Esophagus squamous epithelium (tissue), 5 donors: Measurements from ENCODE around the gene NRAP. TPM values are rescaled to one million over a fixed set of nuclear protein-coding genes. Genes with fewer than 3 reads are reported as not detected.

ENCODE experiments used
- DNase-seq: peaks from one replicate; lab custom pipeline; 2025; lab: John Stamatoyannopoulos, UW
- H3K27ac ChIP-seq, 4 donors: fragments of 200-600 bp; sonication (generic); one replicate each; pipeline ENCODE4 v1.5.1; 2016 to 2019; ENCODE audit warnings: mild to moderate bottlenecking in 1 of 4
- H3K27me3 ChIP-seq, 4 donors: fragments of 200-600 bp; sonication (generic); 1 replicate in 3 of 4; 2 replicates in 1 of 4; pipeline versions ENCODE4 v1.5.1 to v1.6.0; 2017 to 2021; ENCODE audit warnings: antibody characterized with exemption in 1 of 4
- H3K36me3 ChIP-seq, 3 donors: fragments of 200-600 bp; sonication (generic); one replicate each; pipeline ENCODE4 v1.5.1; 2016 to 2019
- H3K4me1 ChIP-seq, 3 donors: fragments of 200-600 bp; sonication (generic); one replicate each; pipeline ENCODE4 v1.5.1; 2017 to 2019
- H3K4me3 ChIP-seq, 4 donors: fragments of 200-600 bp; sonication (generic); 1 replicate in 3 of 4; 2 replicates in 1 of 4; pipeline ENCODE4 v1.5.1; 2016 to 2019; ENCODE audit warnings: mild to moderate bottlenecking in 2 of 4, moderate library complexity in 1 of 4
- H3K9me3 ChIP-seq, 3 donors: fragments of 200-600 bp; sonication (generic); one replicate each; pipeline ENCODE4 v1.5.1; 2016 to 2019
- POLR2A ChIP-seq, 4 donors: fragments of 450-650 bp; IDR thresholded peaks; one replicate each; pipeline ENCODE4 v1.6.1; 2017; ENCODE audit warnings: antibody characterized with exemption in 4 of 4, mild to moderate bottlenecking in 4 of 4, moderate library complexity in 3 of 4
- WGBS, 2 donors: methylation state at CpG; one replicate each; pipeline ENCODE4 v1.1.5; 2018; 5-methylcytosine and 5-hydroxymethylcytosine counted together
- intact Hi-C: fragments of 100-400 bp; cut with DNase I; formaldehyde crosslinking; loops from one replicate; pipeline ENCODE4 v1.15.0; 2022
- total RNA-seq, 4 donors: library from RNA; depleted of rRNA; stranded (reverse); fragments of >200 nt; gene quantifications; one replicate each; pipeline ENCODE4 v1.1.0, GENCODE V29; 2016
- TF ChIP-seq, protein P1 (sequence below), 6 experiments: fragments of 450-650 bp in 4 of 6; fragments of 200-600 bp in 2 of 6; sonication (generic) in 2 of 6; IDR thresholded peaks; one replicate each; pipeline ENCODE4 v1.5.1; 2016 to 2019; ENCODE audit warnings: antibody characterized with exemption in 6 of 6, mild to moderate bottlenecking in 4 of 6, moderate library complexity in 4 of 6
- donor health status: DM: yes; HTN: yes; CAD: no.

The NRAP gene
- total RNA-seq, 4 donors from 2014 or later = 0.08 TPM; not detected in 3

DNA sequence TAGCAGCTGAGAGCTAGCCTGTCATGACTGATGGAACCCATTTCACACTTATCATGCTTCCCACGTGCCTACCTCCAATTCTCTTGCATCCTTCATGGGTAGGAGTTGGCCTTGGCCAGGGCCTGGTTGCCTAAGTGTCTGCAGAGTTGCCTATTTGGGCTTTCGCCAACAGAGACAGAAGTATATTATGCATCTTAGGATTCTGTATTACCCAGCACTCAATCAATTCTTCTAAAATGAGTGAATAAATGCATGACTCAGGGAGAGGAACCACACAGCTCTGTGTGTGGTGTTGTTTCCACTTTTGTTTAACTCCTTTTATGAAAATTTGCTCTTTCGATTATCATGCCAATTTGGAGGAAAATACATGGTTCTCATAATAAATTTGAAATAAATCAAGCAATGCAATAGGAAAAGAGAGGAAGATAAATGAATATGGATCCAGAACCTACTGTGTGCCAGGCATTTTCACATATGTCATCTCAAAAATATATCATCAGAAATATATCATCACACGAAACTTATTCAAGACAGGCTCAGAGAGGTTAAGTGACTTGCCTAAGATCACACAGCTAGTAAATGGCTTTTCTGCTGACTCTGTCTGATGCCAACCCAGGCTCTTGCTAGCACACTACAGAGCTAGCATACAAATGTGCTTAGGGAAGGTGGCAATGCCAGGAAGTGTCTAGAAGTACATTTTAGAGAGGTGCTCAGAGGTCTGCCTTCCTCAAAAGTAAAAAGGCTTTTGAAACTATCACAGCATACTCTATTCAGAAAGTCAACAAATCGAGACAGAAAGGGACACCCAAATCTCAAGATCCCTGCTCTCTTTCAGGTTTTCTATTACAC is 120.5 kb downstream of the NRAP start:
- H3K27ac ChIP-seq = no peak overlapping the region
- TF ChIP-seq, protein P1, sequence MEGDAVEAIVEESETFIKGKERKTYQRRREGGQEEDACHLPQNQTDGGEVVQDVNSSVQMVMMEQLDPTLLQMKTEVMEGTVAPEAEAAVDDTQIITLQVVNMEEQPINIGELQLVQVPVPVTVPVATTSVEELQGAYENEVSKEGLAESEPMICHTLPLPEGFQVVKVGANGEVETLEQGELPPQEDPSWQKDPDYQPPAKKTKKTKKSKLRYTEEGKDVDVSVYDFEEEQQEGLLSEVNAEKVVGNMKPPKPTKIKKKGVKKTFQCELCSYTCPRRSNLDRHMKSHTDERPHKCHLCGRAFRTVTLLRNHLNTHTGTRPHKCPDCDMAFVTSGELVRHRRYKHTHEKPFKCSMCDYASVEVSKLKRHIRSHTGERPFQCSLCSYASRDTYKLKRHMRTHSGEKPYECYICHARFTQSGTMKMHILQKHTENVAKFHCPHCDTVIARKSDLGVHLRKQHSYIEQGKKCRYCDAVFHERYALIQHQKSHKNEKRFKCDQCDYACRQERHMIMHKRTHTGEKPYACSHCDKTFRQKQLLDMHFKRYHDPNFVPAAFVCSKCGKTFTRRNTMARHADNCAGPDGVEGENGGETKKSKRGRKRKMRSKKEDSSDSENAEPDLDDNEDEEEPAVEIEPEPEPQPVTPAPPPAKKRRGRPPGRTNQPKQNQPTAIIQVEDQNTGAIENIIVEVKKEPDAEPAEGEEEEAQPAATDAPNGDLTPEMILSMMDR (IDR thresholded peaks at IDR 0.05) = no peak
- TF ChIP-seq POLR2A (IDR thresholded peaks at IDR 0.05) = no peak
- WGBS, 2 donors = 69 to 77% methylated on average over 5 of the region's 5 CpGs

DNA sequence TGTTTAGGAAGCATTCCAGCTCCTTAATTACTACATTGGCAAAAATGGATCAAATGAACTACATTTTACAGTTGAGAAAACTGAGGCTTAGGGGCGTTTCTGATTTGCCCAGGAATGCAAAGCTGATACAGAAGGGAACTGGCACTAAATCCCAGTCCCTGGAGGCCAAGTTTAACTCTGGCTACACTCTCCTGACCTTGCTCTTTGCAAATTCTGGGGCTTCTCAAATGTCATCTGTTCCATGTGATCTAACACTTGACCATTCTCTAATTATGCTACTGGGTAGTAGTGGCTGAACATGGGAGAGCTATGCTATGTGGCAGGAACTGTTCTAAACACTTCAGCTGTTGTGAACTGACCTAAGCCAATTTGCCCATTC is 122.3 kb downstream of the NRAP start:
- no peak overlapping the region for H3K4me3 ChIP-seq
- intact Hi-C loops = no loop called here
- no peak for DNase-seq
- no peaks in the 10 kb centered on the region for H3K27me3 ChIP-seq
- no peaks in the 10 kb centered on the region for H3K9me3 ChIP-seq
- WGBS, 2 donors = 78 to 83% methylated on average over 1 of the region's 1 CpG
- peaks cover 4 to 9% (median 7%) of the 10 kb centered on the region in 3 donors for H3K4me1 ChIP-seq
- TF ChIP-seq POLR2A (IDR thresholded peaks at IDR 0.05) = no peak
- TF ChIP-seq, protein P1 (IDR thresholded peaks at IDR 0.05) = no peak
- H3K36me3 ChIP-seq = no peaks in the 10 kb centered on the region
- no peak overlapping the region for H3K27ac ChIP-seq

More for the DNA sequence above, 120.5 kb downstream of the NRAP start:
- no peaks in the 10 kb centered on the region for H3K9me3 ChIP-seq
- H3K4me3 ChIP-seq = no peak overlapping the region
- no peak for DNase-seq
- intact Hi-C loops = no loop called here
- H3K27me3 ChIP-seq = no peaks in the 10 kb centered on the region
- no peaks in the 10 kb centered on the region for H3K36me3 ChIP-seq
- H3K4me1 ChIP-seq = peaks cover 4 to 9% (median 7%) of the 10 kb centered on the region in 3 donors

DNA sequence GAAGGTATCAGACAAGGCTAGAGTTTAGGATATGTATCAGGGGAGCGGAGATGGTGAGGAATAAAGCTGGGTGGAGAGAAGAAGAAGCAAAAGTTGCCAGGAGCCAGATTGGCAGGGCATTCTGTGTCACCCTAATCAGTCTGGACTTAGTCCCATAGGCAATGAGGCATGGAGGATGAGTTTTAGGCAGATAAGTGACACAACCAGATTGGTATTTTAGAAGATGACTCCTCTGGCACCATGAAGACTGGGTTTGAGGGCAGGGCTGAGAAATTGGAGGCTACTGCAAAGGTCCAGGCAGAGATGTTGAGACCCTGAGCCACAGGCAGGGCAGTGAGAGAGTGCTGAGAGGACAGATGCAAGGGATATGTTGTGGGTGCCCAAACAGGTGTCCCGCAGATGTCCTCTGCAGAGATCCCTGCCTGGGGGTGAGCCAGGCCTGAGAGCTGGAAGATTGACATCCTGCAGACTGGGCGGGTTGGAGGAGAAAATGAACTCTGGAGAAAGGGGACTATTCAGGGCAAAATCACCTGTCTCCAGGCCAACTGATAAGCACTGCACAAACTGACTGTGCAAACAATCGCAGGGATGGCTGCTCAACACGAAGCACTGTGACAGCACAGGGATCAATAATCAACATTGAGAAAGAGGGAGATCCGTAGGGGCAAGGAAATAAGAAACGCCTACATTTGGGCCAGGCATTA is 122.8 kb downstream of the NRAP start:
- Histone ChIP-seq H3K9me3 (no peaks in the 10 kb centered on the region), H3K27me3 (no peaks in the 10 kb centered on the region), H3K27ac (no peak overlapping the region), H3K4me1 (peaks cover 4 to 9% (median 7%) of the 10 kb centered on the region in 3 donors), H3K4me3 (no peak overlapping the region), H3K36me3 (no peaks in the 10 kb centered on the region)
- 88 to 90% methylated on average over 5 to 7 of the region's 7 CpGs for WGBS, 2 donors
- DNase-seq = no peak
- no peak for TF ChIP-seq POLR2A (IDR thresholded peaks at IDR 0.05)
- TF ChIP-seq, protein P1 (IDR thresholded peaks at IDR 0.05) = no peak
- intact Hi-C loops = no loop called here

DNA sequence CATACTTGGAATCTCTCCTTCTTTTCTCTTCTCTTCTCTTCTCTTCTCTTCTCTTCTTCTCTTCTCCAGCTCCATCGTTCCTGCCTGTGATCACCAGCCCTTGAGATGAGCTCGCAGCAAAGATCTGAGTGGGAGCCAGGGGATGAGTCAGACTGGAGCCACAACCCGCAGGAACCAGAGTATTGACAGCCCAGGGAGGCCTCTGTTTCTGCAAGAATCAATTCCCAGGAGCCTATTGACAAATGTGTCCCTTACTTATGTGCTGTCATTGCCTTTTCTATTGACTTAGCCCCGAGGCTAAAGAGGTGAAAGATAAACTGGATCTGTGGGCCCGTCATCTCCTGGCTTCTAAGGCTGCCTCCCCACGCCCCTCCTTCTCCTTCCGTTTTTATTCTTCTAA is 124.1 kb downstream of the NRAP start:
- 36 to 46% methylated on average over 6 to 7 of the region's 7 CpGs for WGBS, 2 donors
- Histone ChIP-seq H3K36me3 (no peaks in the 10 kb centered on the region), H3K9me3 (no peaks in the 10 kb centered on the region), H3K27me3 (no peaks in the 10 kb centered on the region), H3K4me3 (no peak overlapping the region), H3K27ac (no peak overlapping the region), H3K4me1 (peaks cover 4 to 9% (median 7%) of the 10 kb centered on the region in 3 donors)
- no peak for DNase-seq
- intact Hi-C loops = no loop called here
- no peak for TF ChIP-seq POLR2A (IDR thresholded peaks at IDR 0.05)
- TF ChIP-seq, protein P1 (IDR thresholded peaks at IDR 0.05) = no peak

Other genes with a start within 250 kb of the NRAP start
- gene HABP2, start 111.0 kb downstream of the NRAP start, total RNA-seq = under 1 TPM in 2 of 4 donors, not detected in 2; under 0.01 to 0.09 TPM
- 10 to 100 TPM; 12.9 to 24.2 (median 18.8) TPM for gene CASP7, start 15.9 kb upstream of the NRAP start, total RNA-seq
- gene PLEKHS1, start 87.6 kb upstream of the NRAP start, total RNA-seq = under 1 TPM in 1 of 4 donors, not detected in 3; 0.82 TPM
- gene DCLRE1A, start 190.0 kb upstream of the NRAP start, total RNA-seq = 1 to 10 TPM; 2.2 to 5.6 (median 4.7) TPM
- gene NHLRC2, start 190.6 kb upstream of the NRAP start, total RNA-seq = 10 to 100 TPM; 14.1 to 42.0 (median 31.2) TPM